ENCODE data around the gene NAB1.
"Not testable (repeated sequence)": the region's sequence is repeated elsewhere in the genome, so short reads cannot be mapped to it uniquely, and the experiment has no call there.

NAB1 gene

GRCh38 chr2:190674966-190675650 is 26.2 kb downstream of the NAB1 start:
- DNase-seq, result no peak

- no peak for DNase-seq
Measured at GRCh38 chr2:190677255-190677654, 28.4 kb downstream of the NAB1 start.

- peak; percentile 12 to 26 for DNase-seq
Measured at GRCh38 chr2:190678444-190679162, 29.7 kb downstream of the NAB1 start.

- DNase-seq, result no peak
Measured at GRCh38 chr2:190679391-190679790, 30.5 kb downstream of the NAB1 start.

- DNase-seq, result peak; percentile 30 to 39
Measured at GRCh38 chr2:190679813-190680591, 31.1 kb downstream of the NAB1 start.

GRCh38 chr2:190682168-190682567 is 33.3 kb downstream of the NAB1 start:
- no peak for DNase-seq

- DNase-seq, result no peak
Measured at GRCh38 chr2:190683802-190684201, 34.9 kb downstream of the NAB1 start.

GRCh38 chr2:190684931-190685330 is 36.0 kb downstream of the NAB1 start:
- DNase-seq, result no peak

GRCh38 chr2:190685333-190685732 is 36.5 kb downstream of the NAB1 start:
- DNase-seq, result no peak

- DNase-seq, result no peak
Measured at GRCh38 chr2:190693533-190694232, 44.8 kb downstream of the NAB1 start.

GRCh38 chr2:190694479-190694878 is 45.6 kb downstream of the NAB1 start:
- DNase-seq, result no peak

GRCh38 chr2:190695739-190696138 is 46.9 kb downstream of the NAB1 start:
- peak in 1 of 2 experiments; percentile 44 for DNase-seq

GRCh38 chr2:190696792-190697398 is 48.0 kb downstream of the NAB1 start:
- DNase-seq, result no peak

- no peak for DNase-seq
Measured at GRCh38 chr2:190697421-190697820, 48.5 kb downstream of the NAB1 start.

GRCh38 chr2:190698895-190699294 is 50.0 kb downstream of the NAB1 start:
- DNase-seq, result no peak

GRCh38 chr2:190701586-190701985 is 52.7 kb downstream of the NAB1 start:
- no peak for DNase-seq

GRCh38 chr2:190705280-190705679 is 56.4 kb downstream of the NAB1 start:
- no peak for DNase-seq

- no peak for DNase-seq
Measured at GRCh38 chr2:190707726-190708125, 58.8 kb downstream of the NAB1 start.

GRCh38 chr2:190708650-190709049 is 59.8 kb downstream of the NAB1 start:
- DNase-seq, result not testable (repeated sequence)

- DNase-seq, result no peak
Measured at GRCh38 chr2:190711069-190711468, 62.2 kb downstream of the NAB1 start.

GRCh38 chr2:190713471-190713870 is 64.6 kb downstream of the NAB1 start:
- no peak for DNase-seq

GRCh38 chr2:190714958-190715357 is 66.1 kb downstream of the NAB1 start:
- DNase-seq, result no peak

Data from stimulated activated CD4-positive, alpha-beta T cell treated with anti-CD3 and anti-CD28 coated beads, Interleukin-4, amount 100 ng/mL, for 4 hours (primary cell).